Endodermal cell (in vitro differentiated cells): Measurements from ENCODE around the gene GOLGA6L1. TPM values are rescaled to one million over a fixed set of nuclear protein-coding genes. Genes with fewer than 3 reads are reported as not detected.
"Not testable (repeated sequence)": the region's sequence is repeated elsewhere in the genome, so short reads cannot be mapped to it uniquely, and the experiment has no call there.

ENCODE experiments used
- DNase-seq: peaks from one replicate; pipeline ENCODE4 v3.0.0-alpha.2; 2017
- H3K27ac ChIP-seq: 2 replicates; pipeline ENCODE4 v1.5.1; 2013; ENCODE audit warnings: mild to moderate bottlenecking, low read depth, low read length, moderate library complexity
- H3K27me3 ChIP-seq: 2 replicates; pipeline ENCODE4 v1.6.1; 2013; ENCODE audit warnings: mild to moderate bottlenecking, low read length, moderate library complexity; ENCODE audit not compliant: insufficient read depth, control insufficient read depth, poor library complexity, severe bottlenecking
- H3K36me3 ChIP-seq: 2 replicates; pipeline ENCODE4 v1.7.0; 2013; ENCODE audit warnings: mild to moderate bottlenecking, low read length, moderate library complexity; ENCODE audit not compliant: control insufficient read depth, insufficient read depth
- H3K4me1 ChIP-seq: one replicate; pipeline ENCODE4 v1.7.0; 2013; ENCODE audit warnings: low read length; ENCODE audit not compliant: control insufficient read depth, insufficient read depth
- H3K4me3 ChIP-seq: 2 replicates; pipeline ENCODE4 v1.5.1; 2013; ENCODE audit warnings: mild to moderate bottlenecking, low read length, moderate library complexity
- H3K9ac ChIP-seq: 2 replicates; pipeline ENCODE4 v1.6.1; 2013; ENCODE audit warnings: mild to moderate bottlenecking, low read length, moderate library complexity; ENCODE audit not compliant: poor library complexity, severe bottlenecking; ENCODE audit errors: extremely low read depth
- H3K9me3 ChIP-seq: 2 replicates; pipeline ENCODE4 v1.6.1; 2013; ENCODE audit warnings: mild to moderate bottlenecking, low read length, moderate library complexity; ENCODE audit not compliant: control insufficient read depth
- H3K27ac Mint-ChIP-seq: 2 replicates; pipeline ENCODE4 v1.8.0; 2020; ENCODE audit warnings: mixed read lengths
- H3K27me3 Mint-ChIP-seq: 2 replicates; pipeline ENCODE4 v1.8.0; 2021; ENCODE audit warnings: mild to moderate bottlenecking, mixed read lengths; ENCODE audit not compliant: insufficient read depth
- H3K36me3 Mint-ChIP-seq: 2 replicates; pipeline ENCODE4 v1.8.0; 2020; ENCODE audit warnings: low read depth, mixed read lengths
- H3K4me1 Mint-ChIP-seq: 2 replicates; pipeline ENCODE4 v1.8.0; 2020; ENCODE audit warnings: mixed read lengths
- H3K4me3 Mint-ChIP-seq: 2 replicates; pipeline ENCODE4 v1.8.0; 2020; ENCODE audit warnings: mild to moderate bottlenecking, moderate library complexity, mixed read lengths
- H3K9me3 Mint-ChIP-seq: 2 replicates; pipeline ENCODE4 v1.8.0; 2020; ENCODE audit warnings: mild to moderate bottlenecking, mixed read lengths
- CTCF ChIP-seq: fragments of 200-600 bp; sonication (generic); conservative IDR thresholded peaks from 2 replicates; pipeline ENCODE4 v1.5.0; 2021; ENCODE audit warnings: antibody characterized with exemption, mild to moderate bottlenecking
- WGBS, 2 experiments: methylation state at CpG; one replicate each; pipeline versions ENCODE4 v1.1.5 to v1.1.7; 2013; ENCODE audit warnings: missing lambda C conversion rate in 2 of 2, mixed read lengths in 1 of 2; ENCODE audit not compliant: insufficient coverage in 1 of 2, insufficient read length in 1 of 2; 5-methylcytosine and 5-hydroxymethylcytosine counted together
- long read RNA-seq, 4 experiments: library from polyadenylated mRNA in 2 of 4; library from RNA in 1 of 4; library from capped mRNA in 1 of 4; stranded (forward) in 3 of 4; unstranded in 1 of 4; transcript quantifications; one replicate each; pipeline ENCODE4 v2.0.0, GENCODE V29; 2020 to 2021; ENCODE audit warnings: inconsistent platforms in 1 of 4
- polyA plus RNA-seq, 2 experiments: library from polyadenylated mRNA; stranded (reverse); fragments of 50-300 nt; gene quantifications; one replicate each; pipeline ENCODE4 v1.2.3, GENCODE V29; 2013
- total RNA-seq, 2 donors: library from RNA; stranded (reverse); fragmentation: NEBNext Ultra II Directional in 1 of 2; extraction: Animal tissue kit (Norgen Biotek cat#: 25700) in 1 of 2; gene quantifications; 2 replicates in 1 of 2; 3 replicates in 1 of 2; pipeline ENCODE4 v1.2.1, GENCODE V29; 2021

The GOLGA6L1 gene, protein sequence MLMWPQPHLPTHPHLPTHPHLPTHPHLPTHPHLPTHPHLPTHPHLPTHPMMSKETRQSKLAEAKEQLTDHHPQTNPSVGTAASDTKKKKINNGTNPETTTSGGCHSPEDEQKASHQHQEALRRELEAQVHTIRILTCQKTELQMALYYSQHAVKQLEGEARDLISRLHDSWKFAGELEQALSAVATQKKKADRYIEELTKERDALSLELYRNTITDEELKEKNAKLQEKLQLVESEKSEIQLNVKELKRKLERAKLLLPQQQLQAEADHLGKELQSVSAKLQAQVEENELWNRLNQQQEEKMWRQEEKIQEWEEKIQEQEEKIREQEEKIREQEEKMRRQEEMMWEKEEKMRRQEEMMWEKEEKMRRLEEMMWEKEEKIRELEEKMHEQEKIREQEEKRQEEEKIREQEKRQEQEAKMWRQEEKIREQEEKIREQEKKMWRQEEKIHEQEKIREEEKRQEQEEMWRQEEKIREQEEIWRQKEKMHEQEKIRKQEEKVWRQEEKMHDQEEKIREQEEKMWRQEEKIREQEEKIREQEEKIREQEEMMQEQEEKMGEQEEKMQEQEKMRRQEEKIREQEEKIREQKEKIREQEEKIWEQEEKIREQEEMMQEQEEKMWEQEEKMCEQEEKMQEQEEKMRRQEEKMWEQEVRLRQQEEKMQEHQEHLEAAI
- not detected for total RNA-seq
- polyA plus RNA-seq (2013, experiment 1 of 2), result not detected
- not detected for polyA plus RNA-seq (2013, experiment 2 of 2)
- long read RNA-seq, experiment 1, result 0 reads
- long read RNA-seq, experiment 2, result 0 reads
- long read RNA-seq, experiment 3, result 0 reads
- long read RNA-seq, experiment 4, result 0 reads

- not testable (repeated sequence) for H3K9me3 Mint-ChIP-seq, H3K4me3 Mint-ChIP-seq, H3K4me1 Mint-ChIP-seq, H3K4me3 ChIP-seq, H3K27me3 Mint-ChIP-seq, H3K27ac ChIP-seq, H3K27me3 ChIP-seq, H3K36me3 Mint-ChIP-seq, H3K9ac ChIP-seq, H3K36me3 ChIP-seq, H3K4me1 ChIP-seq, H3K9me3 ChIP-seq, H3K27ac Mint-ChIP-seq, DNase-seq
- WGBS, 2 experiments, result no CpG with 5 or more reads among the region's 7 CpGs
Observed at GRCh38 chr15:23136722-23137121, at the start of gene GOLGA6L1. Gene GOLGA6L1 (minus strand): TSS chr15:23136822. CDS start chr15:23136731, 91 bp downstream.

DNA sequence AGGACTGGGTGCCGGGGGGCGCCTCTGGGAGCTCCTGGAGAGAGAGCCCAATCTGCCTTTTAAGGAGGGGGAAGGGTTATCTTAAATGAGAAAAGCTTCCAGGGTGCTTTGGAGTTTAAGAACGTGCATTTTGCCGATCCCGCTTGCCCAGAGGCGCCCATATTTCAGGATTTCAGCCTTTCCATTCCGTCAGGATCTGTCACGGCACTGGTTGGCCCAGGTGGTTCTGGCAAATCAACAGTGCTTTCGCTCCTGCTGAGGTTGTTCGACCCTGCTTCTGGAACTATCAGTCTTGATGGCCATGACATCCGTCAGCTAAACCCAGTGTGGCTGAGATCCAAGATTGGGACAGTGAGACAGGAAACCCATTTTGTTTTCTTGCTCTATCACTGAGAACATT lies 44.6 kb upstream of the GOLGA6L1 start:
- H3K27me3 ChIP-seq, H3K27ac ChIP-seq, H3K9me3 ChIP-seq, H3K27me3 Mint-ChIP-seq, H3K4me1 Mint-ChIP-seq, H3K9ac ChIP-seq, H3K27ac Mint-ChIP-seq, DNase-seq, H3K4me1 ChIP-seq, H3K36me3 ChIP-seq, H3K9me3 Mint-ChIP-seq, H3K36me3 Mint-ChIP-seq, H3K4me3 ChIP-seq, H3K4me3 Mint-ChIP-seq: not testable (repeated sequence)
- 89 to 90% methylated on average over 8 to 9 of the region's 11 CpGs for WGBS, 2 experiments

- H3K36me3 Mint-ChIP-seq, H3K9ac ChIP-seq, H3K27me3 Mint-ChIP-seq, H3K36me3 ChIP-seq, H3K4me1 Mint-ChIP-seq, H3K4me1 ChIP-seq, H3K9me3 Mint-ChIP-seq, H3K27ac Mint-ChIP-seq, H3K27me3 ChIP-seq, H3K9me3 ChIP-seq, H3K27ac ChIP-seq, H3K4me3 ChIP-seq: not testable (repeated sequence)
- 84 to 94% methylated on average over 9 to 14 of the region's 16 CpGs for WGBS, 2 experiments
- peak overlapping the region; percentile 47 for H3K4me3 Mint-ChIP-seq
- DNase-seq, result peak; percentile 35
Observed at GRCh38 chr15:23180547-23180927, 43.9 kb upstream of the GOLGA6L1 start.

- H3K36me3 Mint-ChIP-seq, H3K27ac Mint-ChIP-seq, H3K4me1 Mint-ChIP-seq, H3K9me3 ChIP-seq, H3K27me3 ChIP-seq, H3K27me3 Mint-ChIP-seq, H3K36me3 ChIP-seq, H3K4me3 ChIP-seq, H3K27ac ChIP-seq, H3K4me1 ChIP-seq, H3K9me3 Mint-ChIP-seq, H3K9ac ChIP-seq: not testable (repeated sequence)
- peak; percentile 29 for TF ChIP-seq CTCF
- peak; percentile 75 for DNase-seq
- 56 to 70% methylated on average over 7 to 42 of the region's 67 CpGs for WGBS, 2 experiments
- H3K4me3 Mint-ChIP-seq, result peak overlapping the region; percentile 47
Observed at GRCh38 chr15:23179768-23180546, 43.3 kb upstream of the GOLGA6L1 start.

- H3K27ac Mint-ChIP-seq, H3K36me3 Mint-ChIP-seq, H3K4me1 ChIP-seq, H3K9ac ChIP-seq, H3K27me3 Mint-ChIP-seq, H3K4me3 Mint-ChIP-seq, H3K9me3 Mint-ChIP-seq, H3K36me3 ChIP-seq, DNase-seq, H3K27ac ChIP-seq, H3K27me3 ChIP-seq, H3K4me1 Mint-ChIP-seq, H3K9me3 ChIP-seq, H3K4me3 ChIP-seq: not testable (repeated sequence)
- WGBS, 2 experiments, result 82 to 86% methylated on average over 10 to 13 of the region's 20 CpGs
Observed at GRCh38 chr15:23176683-23177082, 40.1 kb upstream of the GOLGA6L1 start.

- not testable (repeated sequence) for H3K27me3 Mint-ChIP-seq, H3K9ac ChIP-seq, H3K4me3 Mint-ChIP-seq, H3K27ac ChIP-seq, H3K36me3 Mint-ChIP-seq, H3K9me3 ChIP-seq, H3K9me3 Mint-ChIP-seq, H3K4me3 ChIP-seq, DNase-seq, H3K27ac Mint-ChIP-seq, H3K36me3 ChIP-seq, H3K4me1 ChIP-seq, H3K27me3 ChIP-seq, H3K4me1 Mint-ChIP-seq
- WGBS, 2 experiments, result 99% methylated on average over 10 of the region's 19 CpGs; no CpG with 5 or more reads in 1 of the 2 experiments
Observed at GRCh38 chr15:23175606-23176005, 39.0 kb upstream of the GOLGA6L1 start.
